GM23248 (cell line): ENCODE measurements around the gene MAP3K19.

Experiments used
- EZH2 ChIP-seq: fragments of 200-600 bp; sonication (generic); IDR thresholded peaks from 2 replicates; pipeline ENCODE4 v1.6.1; 2018; ENCODE audit warnings: antibody characterized with exemption, mild to moderate bottlenecking; ENCODE audit not compliant: insufficient read depth, poor library complexity, severe bottlenecking
- EZH2phosphoT487 ChIP-seq: fragments of 200-600 bp; sonication (generic); IDR thresholded peaks from 2 replicates; pipeline ENCODE4 v1.6.1; 2018; ENCODE audit warnings: antibody characterized with exemption, moderate library complexity, mild to moderate bottlenecking, low read depth; ENCODE audit not compliant: insufficient read depth

DNA sequence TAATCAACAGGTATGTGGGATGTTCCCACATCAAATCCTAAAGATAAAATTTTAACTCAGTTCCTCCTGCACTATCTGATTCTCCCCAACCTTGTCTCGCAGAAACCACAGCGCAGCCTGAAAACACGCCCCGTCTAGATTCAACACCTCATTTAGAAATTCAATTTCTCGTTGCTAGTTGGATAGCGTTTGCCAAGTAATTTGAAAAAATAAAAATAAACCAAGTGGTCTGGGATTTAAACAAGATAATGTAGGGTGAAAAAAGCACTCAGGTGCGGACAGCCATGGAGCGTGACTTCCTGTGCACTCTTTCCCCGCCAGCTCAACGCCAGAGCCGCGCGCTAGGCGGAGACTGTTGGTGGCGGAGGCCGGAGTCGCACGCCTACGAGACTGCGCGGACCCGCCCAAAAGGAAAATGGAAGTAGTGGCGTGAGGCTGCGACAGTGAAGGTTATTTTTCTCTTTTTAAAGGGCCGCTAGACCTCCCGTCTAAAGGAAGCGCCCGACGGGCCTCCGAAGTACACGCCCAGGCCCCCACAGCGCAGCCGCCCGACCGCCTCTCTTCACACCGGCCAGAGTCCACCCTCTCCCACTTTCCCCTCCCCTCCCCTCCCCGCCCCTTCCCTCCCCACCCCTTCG, 129.2 kb downstream of the MAP3K19 start:
- TF ChIP-seq EZH2 (no peak), EZH2phosphoT487 (no peak)
